UCSD-AML1 (cell line): ENCODE results near the gene IDI2.
"Not testable (repeated sequence)": the region's sequence is repeated elsewhere in the genome, so short reads cannot be mapped to it uniquely, and the experiment has no call there.

Experiments used
- DNase-seq: peaks from one replicate; lab custom pipeline; 2025; ENCODE audit not compliant: unreplicated experiment; lab: John Stamatoyannopoulos, UW

The IDI2 gene

DNA sequence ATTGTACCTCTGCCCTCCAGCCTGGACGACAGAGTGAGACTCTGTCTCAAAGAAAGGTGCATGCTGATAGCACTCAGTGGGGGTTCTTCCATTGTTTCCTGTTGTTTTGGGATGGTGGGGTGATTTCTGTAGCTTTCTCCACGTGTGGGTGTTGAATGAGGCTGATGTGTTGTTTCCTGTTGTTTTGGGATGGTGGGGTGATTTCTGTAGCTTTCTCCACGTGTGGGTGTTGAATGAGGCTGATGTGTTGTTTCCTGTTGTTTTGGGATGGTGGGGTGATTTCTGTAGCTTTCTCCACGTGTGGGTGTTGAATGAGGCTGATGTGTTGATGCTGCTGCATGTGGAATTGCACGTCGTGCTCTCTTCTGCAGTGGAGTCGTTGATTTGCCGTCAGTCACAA lies 15.7 kb downstream of the IDI2 start:
- not testable (repeated sequence) for DNase-seq

DNA sequence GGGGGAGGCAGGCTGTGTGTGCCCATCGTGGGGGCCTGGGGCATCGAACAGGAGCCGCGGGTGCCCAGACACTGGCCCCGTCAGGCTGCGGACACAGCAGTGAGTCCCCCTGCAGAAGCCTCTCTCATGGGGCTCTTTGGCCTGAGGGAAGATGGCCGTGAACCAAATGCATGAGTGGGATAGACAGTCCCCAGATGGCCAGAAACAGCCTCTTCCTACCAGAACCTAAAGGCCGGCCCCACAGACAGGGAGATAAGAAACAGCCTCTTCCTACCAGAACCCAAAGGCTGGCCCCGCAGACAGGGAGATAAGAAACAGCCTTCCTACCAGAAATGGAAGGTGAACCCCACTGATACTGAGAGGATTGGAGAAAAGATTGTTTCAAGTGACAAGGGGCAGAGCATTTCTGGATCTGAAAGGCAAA lies 16.6 kb downstream of the IDI2 start:
- DNase-seq, result no peak

DNA sequence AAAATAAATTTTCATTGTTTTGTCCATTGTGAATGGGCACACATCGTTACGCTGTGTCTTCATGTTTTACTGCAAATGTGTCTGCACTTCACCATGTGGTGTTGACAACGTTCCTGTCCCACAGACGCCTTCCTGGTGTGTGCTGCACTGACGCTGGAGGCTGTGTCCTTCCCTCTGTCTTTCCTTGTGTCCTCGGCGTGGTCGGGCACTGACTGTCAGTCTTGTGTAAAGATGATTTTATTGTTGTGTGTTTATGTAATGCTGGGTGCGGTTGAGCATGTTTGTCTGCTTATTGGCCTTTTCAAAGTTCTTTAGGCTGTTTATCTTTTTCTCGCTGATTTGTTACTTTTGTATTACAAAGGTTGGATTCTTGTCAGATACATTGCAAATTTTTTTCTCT lies 18.1 kb downstream of the IDI2 start:
- no peak for DNase-seq

DNA sequence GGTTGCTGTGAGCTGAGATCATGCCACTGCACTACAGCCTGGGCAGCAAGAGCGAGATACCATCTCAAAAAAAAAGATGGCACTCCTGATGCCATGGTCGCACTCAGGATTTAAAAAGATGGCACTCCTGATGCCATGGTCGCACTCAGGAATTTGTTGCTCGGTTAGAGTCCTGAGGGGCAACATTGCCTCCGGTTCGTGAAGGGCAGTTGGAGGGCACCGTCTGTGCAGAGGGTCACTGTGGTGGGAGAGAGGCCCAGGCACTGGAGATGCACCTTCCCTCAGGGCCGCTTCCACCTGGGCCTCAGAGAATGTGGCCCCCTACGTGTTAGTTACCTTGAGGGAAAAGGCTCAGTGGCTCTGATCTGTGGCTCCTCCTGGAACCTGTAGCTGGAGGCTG lies 19.1 kb downstream of the IDI2 start:
- DNase-seq, result no peak

DNA sequence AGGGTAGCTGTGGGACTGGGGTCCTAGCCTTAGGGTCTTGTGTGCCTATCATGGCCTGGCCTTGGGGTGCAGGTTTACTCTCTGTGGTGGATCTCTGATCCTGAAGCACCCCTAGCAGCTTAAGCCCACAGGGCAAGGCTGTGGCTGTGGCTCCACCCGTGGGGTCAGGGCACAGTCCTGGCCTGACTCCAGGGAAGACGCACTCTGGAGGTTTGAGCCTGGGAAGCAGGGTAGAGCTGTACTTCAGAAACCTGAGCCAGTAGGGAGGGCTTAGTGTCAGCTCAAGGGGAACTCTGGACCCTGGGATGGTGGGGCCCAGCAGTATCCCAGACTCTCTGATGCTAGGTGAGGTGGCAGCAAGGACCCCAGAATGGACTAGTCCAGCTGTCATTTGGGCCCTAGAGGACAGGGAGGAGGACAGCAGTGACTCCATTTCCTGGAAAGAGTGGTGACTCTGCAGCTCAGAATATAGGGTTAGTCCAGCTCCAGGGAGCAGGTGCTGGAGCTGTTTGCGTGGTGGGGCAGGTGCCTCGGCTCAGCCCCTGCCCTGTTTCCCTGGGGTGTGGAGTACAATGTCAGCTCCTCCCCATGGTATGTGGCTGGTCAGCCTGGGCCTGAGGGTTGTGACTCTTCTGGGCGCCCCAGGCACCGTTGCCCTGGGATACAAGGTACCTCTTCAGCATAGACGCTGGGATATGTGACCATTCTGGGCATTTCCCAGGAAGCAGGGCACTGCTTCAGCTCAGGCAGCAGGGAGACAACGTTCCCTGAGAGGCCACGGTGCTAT lies 21.6 kb downstream of the IDI2 start:
- DNase-seq, result no peak

DNA sequence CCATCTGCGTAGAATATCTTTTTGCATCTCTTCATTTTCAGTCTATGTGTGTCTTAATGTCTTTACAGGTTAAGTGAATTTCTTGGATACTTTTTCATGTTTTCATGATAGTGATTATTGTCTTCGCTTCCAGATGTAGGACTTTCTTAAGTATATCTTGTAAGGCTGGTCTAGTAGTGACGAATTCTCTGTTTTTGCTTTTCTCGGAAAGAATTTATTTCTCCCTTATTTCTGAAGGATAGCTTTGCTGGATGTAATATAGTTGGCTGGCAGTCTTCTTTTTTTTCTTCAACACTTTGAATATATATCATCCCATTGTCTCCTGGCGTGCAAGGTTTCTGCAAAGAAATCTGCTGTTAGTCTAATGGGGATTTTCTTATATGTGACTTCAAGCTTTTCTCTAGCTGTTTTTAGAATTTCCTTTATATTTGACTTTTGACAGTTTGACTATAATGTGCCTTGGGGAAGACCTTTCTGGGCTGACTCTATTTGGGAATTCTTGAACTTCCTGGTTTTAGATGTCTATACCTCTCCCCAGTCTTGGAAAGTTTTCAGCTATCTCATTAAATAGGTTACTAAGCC lies 23.1 kb downstream of the IDI2 start:
- no peak for DNase-seq

DNA sequence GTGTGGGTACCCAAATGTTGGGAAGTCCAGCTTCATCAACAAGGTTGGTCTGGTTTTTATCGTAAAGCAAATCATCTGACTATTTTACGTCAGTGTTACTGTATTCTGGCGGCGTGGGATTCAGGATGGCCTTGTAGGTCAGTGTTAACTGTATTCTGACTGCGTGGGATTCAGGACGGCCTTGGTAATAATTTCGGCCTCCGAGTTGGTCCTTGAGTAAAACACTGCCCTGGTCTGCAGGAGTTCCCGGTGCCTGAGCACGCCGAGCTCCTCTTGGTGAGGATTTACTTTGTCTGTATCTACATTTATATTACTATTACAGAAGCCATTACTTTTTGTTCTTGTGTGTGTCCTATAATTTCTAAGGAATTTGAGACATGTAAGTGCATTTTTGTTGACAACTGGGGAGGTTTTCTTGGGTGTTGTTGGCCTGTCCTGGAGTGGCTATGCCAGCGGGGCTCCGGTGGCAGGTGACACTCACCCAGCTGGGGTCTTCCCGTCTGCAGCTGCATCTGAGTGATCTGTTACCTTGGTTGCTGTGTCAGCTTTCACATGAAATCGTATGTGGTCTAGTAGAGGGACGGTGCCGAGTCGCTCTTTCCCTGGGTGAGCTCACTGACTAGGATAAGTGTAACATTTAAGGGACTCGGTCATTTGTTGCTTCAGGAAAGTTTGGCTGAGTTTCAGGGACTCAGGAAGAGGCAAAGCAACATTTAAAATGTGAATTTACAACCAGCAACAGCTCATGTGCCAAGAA lies 28.2 kb downstream of the IDI2 start:
- no peak for DNase-seq

DNA sequence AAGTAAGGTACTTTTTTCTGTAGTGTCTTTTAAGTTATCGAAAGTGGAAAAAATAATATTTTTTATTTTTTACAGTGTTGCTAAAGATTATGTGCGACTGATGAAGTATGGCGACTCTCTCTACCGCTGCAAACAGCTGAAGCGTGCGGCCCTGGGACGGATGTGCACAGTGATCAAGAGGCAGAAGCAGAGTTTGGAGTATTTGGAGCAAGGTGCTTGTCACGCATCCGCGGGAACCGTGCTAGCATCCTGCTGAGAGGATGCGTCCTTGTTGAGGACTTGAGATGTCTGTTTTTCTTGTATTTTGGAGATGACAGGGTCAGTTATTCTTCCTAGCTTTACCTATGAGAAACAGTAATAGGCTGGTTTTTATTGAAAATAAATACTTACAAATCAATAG lies 29.6 kb downstream of the IDI2 start:
- DNase-seq, result no peak

DNA sequence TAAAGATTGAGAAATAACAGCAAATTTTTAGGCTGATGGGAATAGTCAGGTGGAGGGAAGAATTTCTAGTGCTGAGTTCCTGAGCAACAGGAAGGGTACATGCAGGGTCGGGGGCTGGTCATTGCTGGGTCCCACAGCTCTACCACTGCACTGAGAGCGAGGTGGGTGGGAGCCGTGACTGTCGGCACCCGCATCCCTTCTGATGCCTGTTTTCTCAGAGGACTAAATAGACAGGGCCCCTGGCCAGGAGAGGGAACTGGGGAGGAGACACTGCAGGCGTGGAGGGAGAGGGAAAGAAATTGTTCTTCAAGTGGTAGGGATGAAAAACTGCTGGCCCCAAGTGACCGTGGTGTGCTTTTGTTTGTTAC lies 30.1 kb downstream of the IDI2 start:
- no peak for DNase-seq

DNA sequence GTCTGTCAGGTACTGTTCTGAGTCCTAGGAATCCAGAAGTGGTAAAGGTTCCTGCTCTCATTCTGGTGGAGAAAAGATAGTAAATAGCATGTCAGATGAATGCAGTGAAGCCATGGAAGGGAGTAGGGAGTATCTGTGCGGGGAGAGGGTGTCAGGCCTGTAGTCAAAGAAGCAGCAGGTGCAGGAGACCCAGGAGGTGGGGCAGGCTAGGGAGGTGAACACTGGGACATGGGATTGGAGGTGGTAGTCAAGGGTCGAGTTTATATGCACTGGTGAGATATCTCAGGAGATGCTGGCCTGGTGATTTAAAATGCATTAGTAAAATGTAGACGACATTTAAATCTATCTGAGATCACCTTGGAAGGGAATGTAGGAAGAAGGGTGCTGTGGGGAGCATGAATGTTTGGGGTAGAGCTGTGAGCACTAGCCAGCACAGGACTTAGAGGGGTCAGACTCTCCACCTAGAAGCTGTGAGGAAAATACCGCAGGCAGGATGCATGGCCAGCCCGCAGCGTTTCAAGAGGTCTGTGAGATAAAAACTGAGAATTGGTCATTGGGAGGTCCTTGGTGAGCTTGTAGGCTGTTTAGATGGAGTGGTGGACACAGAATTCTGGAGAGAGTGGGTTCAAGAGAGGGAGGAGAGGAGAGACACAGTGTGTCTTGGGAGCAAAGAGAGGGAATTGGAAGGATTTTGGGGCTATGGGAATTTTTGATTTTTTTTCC lies 30.7 kb downstream of the IDI2 start:
- DNase-seq, result no peak

DNA sequence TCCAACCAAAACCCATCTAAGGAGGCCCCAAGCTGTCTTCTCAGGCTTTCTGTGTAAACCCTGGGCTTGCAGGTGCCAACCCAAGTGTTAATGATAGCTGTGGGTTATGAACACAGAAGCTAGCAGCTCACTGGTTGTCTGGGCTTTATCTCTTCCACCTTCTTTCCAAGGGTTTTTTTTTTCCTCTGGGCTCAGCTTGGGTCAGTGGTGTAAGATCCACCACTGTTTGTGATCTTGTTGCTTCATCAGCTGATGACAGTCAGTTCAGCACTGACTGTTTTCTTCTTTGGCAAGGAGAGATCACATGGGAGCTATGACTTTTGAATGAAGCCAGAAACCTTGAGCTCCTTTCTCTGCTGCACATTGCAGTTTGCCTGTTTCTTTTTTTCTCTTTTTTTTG lies 32.8 kb downstream of the IDI2 start:
- DNase-seq, result no peak

DNA sequence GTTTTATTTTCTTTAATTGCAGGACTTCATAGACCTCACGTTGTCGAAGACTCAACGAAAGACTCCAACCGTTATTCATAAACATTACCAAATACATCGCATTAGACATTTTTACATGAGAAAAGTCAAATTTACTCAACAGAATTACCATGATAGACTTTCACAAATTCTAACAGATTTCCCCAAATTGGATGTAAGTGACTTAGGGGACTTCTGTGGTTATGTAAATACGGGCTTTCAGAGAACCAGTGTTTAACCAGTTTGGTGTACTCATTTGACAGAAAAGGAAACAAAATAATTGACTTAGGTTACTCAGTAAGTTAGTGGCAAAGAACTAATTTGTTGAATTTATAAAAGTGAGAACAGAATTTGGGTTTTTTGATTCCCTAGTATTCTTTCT lies 33.2 kb downstream of the IDI2 start:
- DNase-seq, result no peak

DNA sequence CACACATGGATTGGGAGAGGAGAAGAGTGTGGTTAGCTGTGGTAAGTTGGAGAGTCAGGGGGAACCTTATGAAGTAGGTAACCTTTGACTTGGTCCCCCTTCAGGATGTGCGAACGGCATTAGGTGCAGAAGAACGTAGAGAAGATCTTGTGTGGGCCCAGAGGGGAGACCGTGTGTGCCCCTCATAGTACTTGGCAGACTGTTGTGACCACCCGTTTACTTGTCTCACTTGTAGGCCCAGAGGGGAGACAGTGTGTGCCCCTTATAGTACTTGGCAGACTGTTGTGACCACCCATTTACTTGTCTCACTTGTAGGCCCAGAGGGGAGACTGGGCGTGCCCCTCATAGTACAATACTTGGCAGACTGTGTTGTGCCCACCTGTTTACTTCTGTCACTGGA lies 34.9 kb downstream of the IDI2 start:
- no peak for DNase-seq

DNA sequence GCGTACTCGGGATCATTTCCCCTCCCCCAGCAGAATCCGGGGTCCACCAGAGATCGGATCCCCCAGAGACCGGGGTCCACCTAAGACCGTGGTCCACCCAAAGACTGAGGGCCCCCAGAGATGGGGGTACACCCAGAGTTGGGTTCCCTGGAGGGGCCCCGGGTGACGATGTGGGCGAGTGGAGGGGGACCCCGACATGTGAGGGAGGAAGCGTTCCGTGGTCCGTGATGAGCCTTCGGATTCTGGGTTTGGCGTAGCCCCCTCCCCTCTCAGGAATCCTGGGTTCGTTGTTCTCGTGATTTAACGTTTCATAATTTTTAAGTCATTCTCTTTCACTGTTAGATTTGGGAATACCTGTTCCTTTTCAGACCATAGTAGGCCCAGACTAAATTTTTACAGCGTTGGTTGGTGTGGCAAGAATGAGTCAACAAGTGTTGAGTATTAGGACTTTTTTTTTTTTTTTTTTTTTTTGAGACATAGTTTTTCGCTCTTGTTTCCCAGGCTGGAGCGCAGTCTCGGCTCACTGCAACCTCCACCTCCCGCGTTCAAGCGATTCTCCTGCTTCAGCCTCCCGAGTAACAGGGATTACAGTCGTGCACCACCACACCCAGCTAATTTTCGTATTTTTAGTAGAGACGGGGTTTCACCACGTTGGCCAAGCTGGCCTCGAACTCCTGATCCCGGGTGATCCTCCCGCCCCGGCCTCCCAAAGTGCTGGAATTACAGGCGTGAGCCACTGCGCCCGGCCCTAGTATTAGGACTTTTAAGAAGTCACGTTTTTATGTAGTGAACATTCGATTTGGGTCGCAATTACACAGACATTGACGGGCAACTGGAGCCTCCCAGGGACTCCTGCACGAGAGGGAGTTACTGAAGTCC lies 36.8 kb downstream of the IDI2 start:
- DNase-seq, result no peak

DNA sequence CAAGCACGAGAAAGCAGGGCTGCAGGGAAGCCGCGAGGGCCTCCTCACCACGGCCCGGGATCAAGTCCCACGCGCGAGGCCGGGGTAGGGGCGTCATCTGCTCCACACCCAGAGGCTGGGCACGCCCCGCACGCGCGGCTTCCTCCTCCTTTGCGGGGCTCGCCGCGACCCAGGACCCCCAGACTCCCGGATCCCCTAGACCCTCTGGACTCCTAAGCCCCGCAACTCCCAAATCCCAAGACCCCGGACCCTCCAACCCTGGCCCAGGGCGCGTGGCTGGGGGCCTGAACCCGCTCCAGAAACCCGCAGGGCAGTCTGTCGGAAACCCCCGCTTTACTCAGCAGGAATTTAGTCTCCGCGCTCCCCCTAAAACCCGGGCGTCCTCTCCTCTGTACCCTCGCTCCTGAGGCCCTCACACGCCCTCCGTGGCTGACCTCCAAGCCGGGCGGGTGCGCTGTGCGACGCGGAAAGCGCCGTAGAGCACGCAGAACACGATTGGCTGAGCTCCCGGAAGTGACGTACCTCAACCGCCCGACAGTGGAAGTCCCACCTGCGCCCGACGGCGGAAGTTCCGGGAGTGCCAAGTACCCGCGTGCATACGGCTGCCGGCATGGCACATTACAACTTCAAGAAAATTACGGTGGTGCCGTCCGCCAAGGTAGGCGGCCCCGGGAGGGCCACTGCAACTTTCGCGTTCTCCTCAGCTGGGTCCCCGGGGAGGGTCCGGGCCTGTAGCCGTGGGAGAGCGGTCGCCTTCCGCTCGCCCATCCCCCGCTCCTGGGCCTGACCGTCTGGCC lies 37.6 kb downstream of the IDI2 start, which contains the start of gene GTPBP4:
Gene GTPBP4, plus strand, starts transcription at position 565 of the 797 bp plus-strand sequence. Its CDS starts 46 bp downstream, at position 611.
- DNase-seq, result peak; percentile 95

DNA sequence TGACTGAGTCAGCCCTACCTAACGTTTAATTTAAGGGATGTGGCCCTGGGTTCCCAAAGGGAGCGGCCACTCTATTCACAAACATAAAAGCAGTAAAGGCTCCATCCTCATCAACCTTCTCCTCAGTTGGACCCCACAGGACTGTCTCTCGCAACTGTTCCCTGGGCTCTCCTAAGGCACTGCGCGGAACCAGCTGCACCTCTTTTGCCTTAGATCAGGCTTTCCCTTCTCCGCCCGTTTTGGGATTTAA lies 38.1 kb downstream of the IDI2 start:
- DNase-seq, result no peak

DNA sequence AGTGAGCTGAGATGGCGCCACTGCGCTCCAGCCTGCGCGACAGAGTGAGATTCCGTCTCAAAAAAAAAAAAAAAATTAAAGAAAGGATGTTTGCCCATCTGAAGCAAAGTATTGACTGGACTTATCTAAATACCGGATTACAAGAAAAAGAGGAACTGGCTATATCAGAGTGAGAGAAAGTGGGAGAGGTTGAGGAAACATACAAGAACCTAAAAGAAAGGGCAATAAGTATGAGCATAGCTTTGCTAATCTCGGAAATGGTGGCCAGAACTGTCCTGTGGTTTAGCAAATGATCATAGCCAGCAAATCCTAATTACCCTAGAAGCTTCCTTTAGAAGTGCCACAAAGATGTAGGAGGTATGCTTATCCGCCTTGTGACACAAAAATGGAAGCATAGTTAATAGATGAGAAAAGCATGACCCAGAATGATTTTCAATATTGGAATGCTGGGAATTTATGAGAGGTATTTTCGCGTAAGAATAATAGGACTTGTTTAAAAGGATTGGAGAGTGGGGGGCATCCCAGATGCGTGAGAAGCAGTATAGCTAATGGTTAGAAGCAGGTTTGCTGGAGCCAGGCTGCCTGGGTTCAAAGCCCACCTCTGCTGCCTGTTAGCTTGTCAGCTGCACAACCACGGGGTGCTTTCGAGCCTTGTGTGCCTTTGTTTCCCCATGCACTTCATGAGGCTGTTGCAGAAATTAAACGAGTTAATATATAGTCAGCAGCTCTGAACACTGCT lies 38.6 kb downstream of the IDI2 start:
- DNase-seq, result no peak

DNA sequence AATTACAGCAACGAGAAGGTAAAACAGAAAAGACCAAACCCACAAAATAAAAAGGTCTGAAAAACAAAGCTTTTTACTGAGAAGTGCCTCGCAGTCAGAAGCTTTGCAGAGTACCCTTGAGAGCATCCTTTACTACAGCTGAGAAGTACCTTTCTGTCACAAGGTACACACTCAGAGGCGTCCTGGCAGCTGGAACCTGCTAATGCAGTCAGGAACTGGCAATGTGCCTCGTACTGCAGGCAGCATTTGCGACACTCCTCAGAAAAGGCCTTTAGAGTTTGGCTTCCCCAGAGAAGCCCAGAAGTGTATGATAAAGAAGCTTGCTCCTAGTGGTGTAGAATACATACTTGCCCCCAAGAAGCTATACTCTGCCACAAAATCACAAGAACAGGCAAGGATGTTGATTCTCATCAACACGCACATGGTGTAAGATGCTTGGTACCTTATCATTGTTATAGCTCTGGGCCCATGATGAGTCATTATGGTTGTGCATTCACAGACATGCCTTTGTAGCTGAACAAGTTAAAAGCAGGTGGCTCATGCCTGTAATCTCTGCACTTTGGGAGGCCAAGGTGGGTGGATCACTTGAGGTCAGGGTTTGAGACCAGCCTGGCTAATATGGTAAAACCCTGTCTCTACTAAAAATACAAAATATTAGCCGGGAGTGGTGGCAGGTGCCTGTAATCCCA lies 39.4 kb downstream of the IDI2 start:
- no peak for DNase-seq

DNA sequence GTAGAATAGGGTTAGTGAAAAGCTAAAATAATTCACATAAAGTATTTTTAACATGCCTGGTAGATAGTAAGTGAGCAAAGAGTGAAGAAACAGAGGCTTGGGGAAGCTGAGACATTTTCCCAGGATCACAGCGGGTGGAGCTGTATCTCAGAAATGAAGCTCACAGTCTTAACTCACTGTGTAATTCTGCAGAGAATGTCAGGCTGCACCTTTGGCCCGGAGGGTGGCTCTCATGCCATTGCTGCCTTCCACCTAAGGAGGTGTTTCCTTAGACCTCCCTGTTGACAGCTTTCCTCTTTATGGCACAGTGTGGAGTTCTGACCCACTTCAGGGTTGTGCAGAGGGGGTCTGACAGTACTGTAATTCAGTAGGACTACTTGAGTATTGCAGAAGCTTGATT lies 40.3 kb downstream of the IDI2 start:
- no peak for DNase-seq
